HG02588 (cell line): ENCODE measurements around the gene GPR15LG.
A peak's percentile ranks its signal among the peaks of the same experiment; 100 is the strongest.
"Not testable (repeated sequence)": the region's sequence is repeated elsewhere in the genome, so short reads cannot be mapped to it uniquely, and the experiment has no call there.

Experiments used
- ATAC-seq: cut with Tn5 transposase; IDR thresholded peaks from one replicate; pipeline ENCODE4 v1.9.1; 2021; ENCODE audit warnings: mild to moderate bottlenecking, moderate library complexity; ENCODE audit not compliant: unreplicated experiment

GPR15LG gene

GRCh38 chr10:84164442-84164841 lies 9.2 kb upstream of the GPR15LG start:
- no peak for ATAC-seq

- ATAC-seq = peak; percentile 56
Observed at GRCh38 chr10:84166620-84167288, 6.8 kb upstream of the GPR15LG start.

- not testable (repeated sequence) for ATAC-seq
Observed at GRCh38 chr10:84167289-84167653, 6.3 kb upstream of the GPR15LG start.

- not testable (repeated sequence) for ATAC-seq
Observed at GRCh38 chr10:84168382-84168781, 5.2 kb upstream of the GPR15LG start.

- ATAC-seq = not testable (repeated sequence)
Observed at GRCh38 chr10:84171237-84171636, 2.4 kb upstream of the GPR15LG start.

- peak; percentile 30 for ATAC-seq
Observed at GRCh38 chr10:84171700-84172466, 1.7 kb upstream of the GPR15LG start.

GRCh38 chr10:84172467-84173356 lies 889 bp upstream of the GPR15LG start:
- peak; percentile 50 for ATAC-seq

- ATAC-seq = no peak
Observed at GRCh38 chr10:84175436-84175835, 1.8 kb downstream of the GPR15LG start.

- ATAC-seq = no peak
Observed at GRCh38 chr10:84176351-84176750, 2.8 kb downstream of the GPR15LG start.

- ATAC-seq = no peak
Observed at GRCh38 chr10:84176836-84177474, 3.4 kb downstream of the GPR15LG start.

GRCh38 chr10:84177541-84178141 lies 4.0 kb downstream of the GPR15LG start:
- peak; percentile 39 for ATAC-seq

GRCh38 chr10:84178160-84178609 lies 4.6 kb downstream of the GPR15LG start:
- ATAC-seq = no peak

GRCh38 chr10:84179059-84179710 lies 5.6 kb downstream of the GPR15LG start:
- ATAC-seq = peak; percentile 87

- ATAC-seq = not testable (repeated sequence)
Observed at GRCh38 chr10:84180386-84180785, 6.8 kb downstream of the GPR15LG start.

GRCh38 chr10:84181631-84182030 lies 8.0 kb downstream of the GPR15LG start:
- no peak for ATAC-seq

- no peak for ATAC-seq
Observed at GRCh38 chr10:84184517-84184916, 10.9 kb downstream of the GPR15LG start.

- no peak for ATAC-seq
Observed at GRCh38 chr10:84185526-84186175, 12.1 kb downstream of the GPR15LG start.

GRCh38 chr10:84188815-84189214 lies 15.2 kb downstream of the GPR15LG start:
- no peak for ATAC-seq

GRCh38 chr10:84190621-84191020 lies 17.0 kb downstream of the GPR15LG start:
- ATAC-seq = no peak
